Cardiac septum (tissue), 1 donor: ENCODE data around the gene FST. TPM values are rescaled to one million over a fixed set of nuclear protein-coding genes. Genes with fewer than 3 reads are reported as not detected.

ENCODE experiments used
- DNase-seq: peaks from one replicate; pipeline ENCODE4 v3.0.0-alpha.2; 2020; ENCODE audit warnings: low spot score
- intact Hi-C: fragments of 100-400 bp; cut with DNase I; formaldehyde crosslinking; loops from one replicate; pipeline ENCODE4 v1.14.0; 2022
- total RNA-seq: library from RNA; stranded (reverse); fragmentation: NEBNext Ultra II Directional; extraction: Animal tissue kit (Norgen Biotek cat#: 25700); gene quantifications from one replicate; pipeline ENCODE4 v1.2.1, GENCODE V29; 2021
- donor health status: DM: no; HTN: no; CAD: no.

The FST gene
- total RNA-seq, 1 donor from 2014 or later, result 1.9 TPM

- no peak for DNase-seq
- intact Hi-C loops, result no loop called here
Measured at GRCh38 chr5:53503562-53504218, 23.3 kb downstream of the FST start.

GRCh38 chr5:53507013-53507412 lies 26.6 kb downstream of the FST start:
- intact Hi-C loops, result no loop called here
- DNase-seq, result no peak

GRCh38 chr5:53508125-53508524 lies 27.7 kb downstream of the FST start:
- DNase-seq, result no peak
- intact Hi-C loops, result no loop called here

DNA sequence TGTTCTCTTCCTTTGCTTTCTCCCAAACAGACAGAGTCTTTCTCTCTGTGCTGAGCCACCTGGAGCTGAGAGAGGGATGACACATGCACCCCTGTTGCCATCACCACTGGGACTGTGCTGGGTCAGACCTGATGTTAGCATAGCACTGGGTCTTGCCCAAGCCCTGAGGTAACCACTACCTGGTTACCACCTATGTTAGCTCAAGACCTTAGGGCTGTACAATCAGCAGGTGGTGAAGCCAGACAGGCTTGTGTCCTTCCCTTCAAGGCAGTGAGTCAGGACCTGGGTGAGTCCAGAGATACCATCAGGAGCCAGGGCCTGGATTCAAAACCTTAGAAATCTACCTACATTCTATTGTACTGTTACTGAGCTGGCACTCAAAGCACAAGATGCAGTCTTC lies 32.1 kb downstream of the FST start:
- DNase-seq, result no peak
- intact Hi-C loops, result no loop called here

DNA sequence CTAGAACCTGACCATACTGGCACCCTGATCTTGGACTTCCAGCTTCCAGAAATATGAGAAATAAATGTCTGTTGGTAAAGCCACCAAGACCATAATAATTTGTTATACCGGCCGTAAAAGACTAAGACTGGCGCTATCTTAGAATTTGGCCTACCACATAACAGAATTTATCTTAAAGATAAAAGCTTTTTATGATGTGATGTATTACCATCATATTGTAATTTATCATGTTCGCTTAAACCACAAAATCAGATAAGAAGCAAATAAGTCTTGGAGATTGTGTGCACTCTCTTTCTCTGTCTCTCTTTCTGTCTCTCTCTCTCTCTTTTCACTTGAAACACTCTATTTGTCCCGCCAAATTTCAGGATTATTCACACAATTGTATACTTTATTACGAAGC lies 35.6 kb downstream of the FST start:
- no peak for DNase-seq
- intact Hi-C loops, result no loop called here

DNA sequence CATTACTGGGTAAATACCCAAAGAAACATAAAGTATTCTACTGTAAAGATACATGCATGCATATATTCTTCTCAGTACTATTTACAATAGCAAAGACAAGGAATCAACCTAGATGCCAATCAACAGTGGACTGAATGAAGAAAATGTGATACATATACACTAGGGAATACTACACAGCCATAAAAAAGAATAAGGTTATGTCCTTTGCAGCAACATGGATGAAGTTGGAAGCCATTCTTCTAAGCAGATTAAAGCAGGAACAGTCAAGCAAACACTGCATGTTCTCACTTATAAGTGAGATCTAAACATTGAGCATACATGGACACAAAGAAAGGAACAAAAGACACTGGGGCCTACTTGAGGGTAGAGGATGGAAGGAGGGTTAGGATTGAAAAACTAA lies 40.4 kb downstream of the FST start:
- intact Hi-C loops, result no loop called here
- no peak for DNase-seq

Other genes starting within 250 kb of the FST start
- 117 TPM for gene NDUFS4, start 80.0 kb downstream of the FST start, total RNA-seq